Measurements from ENCODE around the gene SLC25A44.
A peak's percentile ranks its signal among the peaks of the same experiment; 100 is the strongest.
"Not testable (repeated sequence)": the region's sequence is repeated elsewhere in the genome, so short reads cannot be mapped to it uniquely, and the experiment has no call there.

Gene SLC25A44

GRCh38 chr1:156211243-156211642, 17.3 kb downstream of the SLC25A44 start:
- no peak for DNase-seq (ENCODE audit: low read depth)
- no peak for TF ChIP-seq CTCF (IDR thresholded peaks at IDR 0.05; ENCODE audit: control insufficient read depth, extremely low read depth, insufficient read depth)
- H3K4me3 ChIP-seq (ENCODE audit: low read depth, low read length): no peak overlapping the region

GRCh38 chr1:156212130-156212529, 18.2 kb downstream of the SLC25A44 start:
- DNase-seq (ENCODE audit: low read depth): no peak
- no peak for TF ChIP-seq CTCF (IDR thresholded peaks at IDR 0.05; ENCODE audit: control insufficient read depth, extremely low read depth, insufficient read depth)

GRCh38 chr1:156212833-156213643, 19.1 kb downstream of the SLC25A44 start, which contains the start of gene PMF1:
TSS of gene PMF1 (plus strand) at chr1:156213007. CDS start at chr1:156213016, 9 bp downstream.
- DNase-seq (ENCODE audit: low read depth): peak; percentile 90
- no peak for TF ChIP-seq CTCF (IDR thresholded peaks at IDR 0.05; ENCODE audit: control insufficient read depth, extremely low read depth, insufficient read depth)
- peak within 1 kb of the TSS; percentile 85 for H3K4me3 ChIP-seq (ENCODE audit: low read depth, low read length)

More at GRCh38 chr1:156212130-156212529, 18.2 kb downstream of the SLC25A44 start:
- H3K4me3 ChIP-seq (ENCODE audit: low read depth, low read length): peak overlapping the region; percentile 85

GRCh38 chr1:156213644-156213966, 19.7 kb downstream of the SLC25A44 start:
- TF ChIP-seq CTCF (IDR thresholded peaks at IDR 0.05; ENCODE audit: control insufficient read depth, extremely low read depth, insufficient read depth): no peak
- no peak for DNase-seq (ENCODE audit: low read depth)
- peak overlapping the region; percentile 85 for H3K4me3 ChIP-seq (ENCODE audit: low read depth, low read length)

GRCh38 chr1:156214024-156214748, 20.3 kb downstream of the SLC25A44 start:
- peak overlapping the region; percentile 85 for H3K4me3 ChIP-seq (ENCODE audit: low read depth, low read length)
- DNase-seq (ENCODE audit: low read depth): no peak
- TF ChIP-seq CTCF (IDR thresholded peaks at IDR 0.05; ENCODE audit: control insufficient read depth, extremely low read depth, insufficient read depth): no peak

- H3K4me3 ChIP-seq (ENCODE audit: low read depth, low read length); DNase-seq (ENCODE audit: low read depth): not testable (repeated sequence)
These were observed 22.6 kb downstream of the SLC25A44 start for GRCh38 chr1:156216361-156217086.

- TF ChIP-seq CTCF (IDR thresholded peaks at IDR 0.05; ENCODE audit: control insufficient read depth, extremely low read depth, insufficient read depth): no peak
- peak; percentile 82 for DNase-seq (ENCODE audit: low read depth)
- H3K4me3 ChIP-seq (ENCODE audit: low read depth, low read length): no peak overlapping the region
These were observed 24.0 kb downstream of the SLC25A44 start for GRCh38 chr1:156217871-156218270.

Data from LNCaP clone FGC (cell line).